Neural crest cell (in vitro differentiated cells): ENCODE results near the gene ATP8A1. TPM values are rescaled to one million over a fixed set of nuclear protein-coding genes. Genes with fewer than 3 reads are reported as not detected.

Experiments
- DNase-seq: peaks from one replicate; pipeline ENCODE4 v3.0.0; 2021; ENCODE audit warnings: low read depth, mixed read lengths, low spot score
- H3K27ac Mint-ChIP-seq: one replicate; pipeline ENCODE4 v1.8.0; 2021; ENCODE audit warnings: mild to moderate bottlenecking, mixed read lengths; ENCODE audit not compliant: unreplicated experiment
- H3K27me3 Mint-ChIP-seq: 2 replicates; pipeline ENCODE4 v1.8.0; 2021; ENCODE audit warnings: low read depth, mild to moderate bottlenecking, mixed read lengths
- H3K36me3 Mint-ChIP-seq: 2 replicates; pipeline ENCODE4 v1.8.0; 2021; ENCODE audit warnings: low read depth, mild to moderate bottlenecking, mixed read lengths
- H3K4me1 Mint-ChIP-seq: 2 replicates; pipeline ENCODE4 v1.8.0; 2021; ENCODE audit warnings: mixed read lengths
- H3K4me3 Mint-ChIP-seq: one replicate; pipeline ENCODE4 v1.8.0; 2021; ENCODE audit warnings: mild to moderate bottlenecking, mixed read lengths
- H3K9me3 Mint-ChIP-seq: 2 replicates; pipeline ENCODE4 v1.8.0; 2021; ENCODE audit warnings: mixed read lengths
- total RNA-seq: library from RNA; stranded (reverse); gene quantifications from 2 replicates; pipeline ENCODE4 v1.2.1, GENCODE V29; 2021
- TF ChIP-seq, protein P1 (sequence below): fragments of 200-600 bp; sonication (generic); conservative IDR thresholded peaks from 2 replicates; pipeline ENCODE4 v1.5.0; 2021; ENCODE audit warnings: antibody characterized with exemption, mild to moderate bottlenecking

ATP8A1 gene
- total RNA-seq, 1 donor from 2014 or later = 11.9 TPM

DNA sequence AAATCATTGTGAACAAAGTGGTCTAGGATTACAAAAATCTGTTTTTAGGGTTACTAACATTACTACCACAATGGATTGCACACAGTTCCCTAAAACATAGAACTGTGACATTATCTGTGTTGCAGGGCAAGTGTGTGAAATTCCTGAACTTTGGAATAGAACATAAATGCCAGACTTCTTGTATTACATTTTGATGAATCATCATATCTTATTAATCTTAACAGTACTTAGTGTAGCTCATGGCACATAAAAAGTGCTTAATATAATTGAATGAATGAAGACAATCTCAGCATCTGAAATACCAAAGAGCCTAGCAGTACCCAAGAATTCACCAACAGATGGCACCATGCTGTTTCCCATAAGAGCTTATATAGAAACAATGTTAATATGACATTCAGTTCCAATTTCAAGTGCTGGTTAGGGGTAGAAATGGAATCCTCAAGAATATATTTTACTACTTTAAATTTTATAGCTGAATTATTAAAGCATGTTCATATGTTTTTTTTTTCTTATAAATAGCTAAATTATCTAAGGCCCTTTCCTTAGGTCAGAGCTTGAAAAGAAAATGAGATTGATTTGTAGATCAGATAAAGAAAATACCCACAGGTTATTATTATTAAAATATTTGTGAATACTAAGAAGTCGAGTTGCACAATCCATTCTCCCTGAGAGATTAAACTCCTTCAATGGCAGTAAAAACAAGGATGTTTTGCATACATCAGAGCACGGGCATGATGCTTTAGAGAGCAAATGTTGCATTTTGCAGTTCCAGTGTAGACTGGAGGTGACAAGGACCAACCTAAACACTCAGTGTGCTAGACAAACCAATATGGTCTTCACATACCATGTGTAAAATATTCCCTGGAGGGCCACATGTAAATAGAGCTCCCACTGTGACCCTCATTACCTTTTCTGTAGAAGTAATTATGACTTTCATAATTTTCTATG lies 285.3 kb downstream of the ATP8A1 start:
- Mint-ChIP-seq H3K27ac (no peak overlapping the region), H3K9me3 (peaks cover 5% of the 10 kb centered on the region), H3K27me3 (peaks cover 2% of the 10 kb centered on the region), H3K4me1 (no peaks in the 10 kb centered on the region), H3K4me3 (no peak overlapping the region), H3K36me3 (peaks cover 4% of the 10 kb centered on the region)
- DNase-seq = no peak
- TF ChIP-seq, protein P1, sequence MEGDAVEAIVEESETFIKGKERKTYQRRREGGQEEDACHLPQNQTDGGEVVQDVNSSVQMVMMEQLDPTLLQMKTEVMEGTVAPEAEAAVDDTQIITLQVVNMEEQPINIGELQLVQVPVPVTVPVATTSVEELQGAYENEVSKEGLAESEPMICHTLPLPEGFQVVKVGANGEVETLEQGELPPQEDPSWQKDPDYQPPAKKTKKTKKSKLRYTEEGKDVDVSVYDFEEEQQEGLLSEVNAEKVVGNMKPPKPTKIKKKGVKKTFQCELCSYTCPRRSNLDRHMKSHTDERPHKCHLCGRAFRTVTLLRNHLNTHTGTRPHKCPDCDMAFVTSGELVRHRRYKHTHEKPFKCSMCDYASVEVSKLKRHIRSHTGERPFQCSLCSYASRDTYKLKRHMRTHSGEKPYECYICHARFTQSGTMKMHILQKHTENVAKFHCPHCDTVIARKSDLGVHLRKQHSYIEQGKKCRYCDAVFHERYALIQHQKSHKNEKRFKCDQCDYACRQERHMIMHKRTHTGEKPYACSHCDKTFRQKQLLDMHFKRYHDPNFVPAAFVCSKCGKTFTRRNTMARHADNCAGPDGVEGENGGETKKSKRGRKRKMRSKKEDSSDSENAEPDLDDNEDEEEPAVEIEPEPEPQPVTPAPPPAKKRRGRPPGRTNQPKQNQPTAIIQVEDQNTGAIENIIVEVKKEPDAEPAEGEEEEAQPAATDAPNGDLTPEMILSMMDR = peak; percentile 74

DNA sequence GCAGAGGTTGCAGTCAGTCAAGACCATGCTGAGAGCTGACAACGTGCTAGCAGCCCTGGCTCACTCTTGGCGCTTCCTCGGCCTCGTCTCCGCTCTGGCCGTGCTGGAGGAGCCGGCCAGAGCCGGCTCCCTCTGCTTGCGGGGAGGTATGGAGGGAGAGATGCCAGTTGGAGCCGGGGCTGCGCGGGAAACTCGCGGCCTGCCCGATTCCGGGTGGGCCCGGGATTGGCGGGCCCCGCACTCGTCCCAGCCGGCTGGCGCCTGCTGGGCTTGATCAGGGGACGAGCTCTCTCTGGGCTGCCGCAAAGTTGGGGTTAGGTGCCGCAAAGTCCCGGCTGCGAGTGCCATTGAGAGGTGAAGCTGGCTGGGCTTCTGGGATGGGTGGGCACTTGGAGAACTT lies 287.4 kb downstream of the ATP8A1 start:
- H3K27ac Mint-ChIP-seq = no peak overlapping the region
- H3K4me1 Mint-ChIP-seq = no peaks in the 10 kb centered on the region
- peaks cover 4% of the 10 kb centered on the region for H3K36me3 Mint-ChIP-seq
- H3K9me3 Mint-ChIP-seq = peaks cover 3% of the 10 kb centered on the region
- TF ChIP-seq, protein P1 = no peak
- DNase-seq = no peak
- H3K27me3 Mint-ChIP-seq = peaks cover 2% of the 10 kb centered on the region
- H3K4me3 Mint-ChIP-seq = no peak overlapping the region

DNA sequence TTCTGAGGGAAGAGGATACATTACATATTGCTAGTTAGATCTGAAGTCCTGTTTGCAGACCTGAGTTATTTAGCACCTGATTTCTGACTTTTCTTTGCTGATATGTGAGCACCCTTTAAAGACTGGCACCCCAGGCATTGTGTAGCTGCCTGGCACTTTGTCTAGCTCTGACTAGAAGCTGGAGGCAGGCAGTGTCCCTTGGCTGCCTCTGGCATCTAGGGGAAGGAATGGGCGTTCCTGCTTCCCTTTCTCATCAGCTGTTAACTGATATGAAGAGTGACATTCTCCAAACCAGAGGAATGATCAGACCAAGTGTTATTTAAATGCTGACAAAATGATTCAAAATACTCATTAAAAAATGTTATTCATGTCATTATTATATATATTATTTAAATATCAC lies 289.9 kb downstream of the ATP8A1 start:
- TF ChIP-seq, protein P1 = no peak
- H3K9me3 Mint-ChIP-seq = no peaks in the 10 kb centered on the region
- DNase-seq = no peak
- no peak overlapping the region for H3K4me3 Mint-ChIP-seq
- no peaks in the 10 kb centered on the region for H3K4me1 Mint-ChIP-seq
- H3K27ac Mint-ChIP-seq = peak overlapping the region; percentile 30
- peaks cover 2% of the 10 kb centered on the region for H3K27me3 Mint-ChIP-seq
- H3K36me3 Mint-ChIP-seq = no peaks in the 10 kb centered on the region

DNA sequence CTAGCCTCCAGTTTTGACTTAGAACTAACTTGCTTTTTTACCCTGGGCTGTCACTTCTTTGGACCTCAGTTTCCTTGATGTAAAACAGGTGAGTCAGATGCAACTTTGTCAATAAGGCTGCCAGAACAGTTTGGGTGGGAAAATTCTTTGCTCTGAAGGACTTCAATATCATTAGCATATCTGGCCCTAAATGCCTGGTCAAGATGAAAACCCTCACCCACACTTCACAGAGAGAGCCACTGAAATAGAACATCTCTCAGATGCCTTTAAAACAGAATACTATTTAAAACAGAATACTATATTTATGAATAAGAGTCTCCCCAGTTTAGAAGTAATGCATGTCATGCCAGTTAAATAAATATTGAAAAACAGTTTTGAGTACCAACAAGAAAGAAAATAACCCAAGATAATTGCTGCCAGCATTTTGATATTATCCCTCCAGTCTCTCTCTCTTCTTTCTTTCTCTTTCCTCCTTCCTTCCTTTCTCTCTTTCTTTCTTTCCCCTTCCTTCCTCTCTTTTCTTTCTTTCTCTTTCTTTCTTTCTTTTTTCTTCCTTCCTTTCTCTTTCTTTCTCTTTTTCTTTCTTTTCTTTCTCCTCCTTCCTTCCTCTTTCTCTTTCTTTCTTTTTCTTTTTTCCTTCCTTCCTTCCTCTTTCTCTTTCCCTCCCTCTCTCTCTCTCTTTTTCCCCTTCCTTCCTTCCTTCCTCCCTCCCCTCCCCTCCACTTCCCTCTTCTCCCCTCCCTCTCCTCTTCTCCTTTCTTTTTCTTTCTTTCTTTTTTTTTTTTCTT lies 292.4 kb downstream of the ATP8A1 start:
- Mint-ChIP-seq H3K27me3 (peaks cover 6% of the 10 kb centered on the region), H3K4me1 (no peaks in the 10 kb centered on the region), H3K36me3 (no peaks in the 10 kb centered on the region), H3K9me3 (no peaks in the 10 kb centered on the region), H3K27ac (no peak overlapping the region), H3K4me3 (no peak overlapping the region)
- no peak for DNase-seq
- TF ChIP-seq, protein P1 = no peak

DNA sequence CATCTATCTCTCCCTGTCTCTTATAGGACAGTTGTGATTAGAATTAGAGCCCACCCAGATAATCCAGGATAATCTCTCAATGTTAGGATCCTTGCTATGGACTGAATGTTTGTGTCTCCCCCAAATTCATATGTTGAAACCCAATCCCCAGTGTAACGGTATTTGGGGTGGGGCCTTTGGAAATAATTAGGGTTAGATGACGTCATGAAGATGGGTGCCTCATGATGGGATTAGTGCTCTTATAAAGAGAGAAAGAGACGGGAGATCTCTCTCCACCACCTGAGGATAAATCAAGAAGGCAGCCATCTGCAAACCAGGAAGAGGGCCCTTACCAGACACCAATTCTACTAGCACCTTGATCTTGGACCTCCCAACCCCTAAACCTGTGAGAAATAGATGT lies 293.3 kb downstream of the ATP8A1 start:
- Mint-ChIP-seq H3K27me3 (peaks cover 10% of the 10 kb centered on the region), H3K36me3 (no peaks in the 10 kb centered on the region), H3K9me3 (no peaks in the 10 kb centered on the region), H3K4me3 (no peak overlapping the region), H3K27ac (no peak overlapping the region), H3K4me1 (no peaks in the 10 kb centered on the region)
- no peak for DNase-seq
- TF ChIP-seq, protein P1 = no peak
